Astrocyte (in vitro differentiated cells and primary cell): ENCODE data around the gene SIK1.

Experiments used
- EZH2 ChIP-seq: IDR thresholded peaks from 2 replicates; pipeline ENCODE4 v1.6.1; 2012; ENCODE audit warnings: mild to moderate bottlenecking, low read length, inconsistent platforms; ENCODE audit not compliant: insufficient read depth
- TF ChIP-seq, protein P1 (sequence below): IDR thresholded peaks from 2 replicates; pipeline ENCODE4 v1.5.1; 2011; ENCODE audit warnings: low read depth, mild to moderate bottlenecking, inconsistent platforms, low read length, moderate library complexity; ENCODE audit not compliant: insufficient read depth

DNA sequence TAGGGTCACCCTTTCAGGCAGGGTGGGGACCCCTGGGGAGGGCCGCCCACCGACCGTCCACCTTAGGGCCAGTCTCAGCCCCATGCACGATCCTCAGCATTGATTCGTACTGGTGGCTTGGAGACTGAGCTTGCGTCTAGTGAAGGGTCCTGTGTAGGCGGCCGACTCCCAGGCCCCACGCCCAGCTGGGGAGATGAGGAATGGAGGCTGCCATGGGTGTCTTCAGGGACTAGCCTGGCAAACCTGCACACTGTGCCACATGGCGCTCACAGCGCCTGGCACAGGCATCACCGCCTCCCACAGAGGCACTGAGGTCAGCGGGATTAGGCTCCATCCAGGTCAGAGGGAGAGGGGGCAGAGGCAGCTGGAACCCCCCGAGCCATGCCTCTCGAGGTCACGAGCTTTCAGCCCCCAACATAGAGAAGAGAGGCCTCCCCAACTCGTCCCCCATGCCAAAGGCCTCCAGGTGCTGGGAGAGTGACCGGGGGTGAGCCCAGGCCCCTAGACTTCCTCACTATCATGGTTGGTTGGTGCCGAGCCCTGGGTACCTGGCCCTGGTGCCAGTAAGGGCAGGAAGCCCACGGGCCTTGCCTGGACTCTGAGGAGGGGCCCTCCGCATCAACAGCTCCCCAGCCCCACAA is 51.0 kb downstream of the SIK1 start:
- TF ChIP-seq, protein P1, sequence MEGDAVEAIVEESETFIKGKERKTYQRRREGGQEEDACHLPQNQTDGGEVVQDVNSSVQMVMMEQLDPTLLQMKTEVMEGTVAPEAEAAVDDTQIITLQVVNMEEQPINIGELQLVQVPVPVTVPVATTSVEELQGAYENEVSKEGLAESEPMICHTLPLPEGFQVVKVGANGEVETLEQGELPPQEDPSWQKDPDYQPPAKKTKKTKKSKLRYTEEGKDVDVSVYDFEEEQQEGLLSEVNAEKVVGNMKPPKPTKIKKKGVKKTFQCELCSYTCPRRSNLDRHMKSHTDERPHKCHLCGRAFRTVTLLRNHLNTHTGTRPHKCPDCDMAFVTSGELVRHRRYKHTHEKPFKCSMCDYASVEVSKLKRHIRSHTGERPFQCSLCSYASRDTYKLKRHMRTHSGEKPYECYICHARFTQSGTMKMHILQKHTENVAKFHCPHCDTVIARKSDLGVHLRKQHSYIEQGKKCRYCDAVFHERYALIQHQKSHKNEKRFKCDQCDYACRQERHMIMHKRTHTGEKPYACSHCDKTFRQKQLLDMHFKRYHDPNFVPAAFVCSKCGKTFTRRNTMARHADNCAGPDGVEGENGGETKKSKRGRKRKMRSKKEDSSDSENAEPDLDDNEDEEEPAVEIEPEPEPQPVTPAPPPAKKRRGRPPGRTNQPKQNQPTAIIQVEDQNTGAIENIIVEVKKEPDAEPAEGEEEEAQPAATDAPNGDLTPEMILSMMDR = no peak
- no peak for TF ChIP-seq EZH2
